Colon (tissue), 2 donors: Measurements from ENCODE around the gene MTF1.
"Not testable (repeated sequence)": the region's sequence is repeated elsewhere in the genome, so short reads cannot be mapped to it uniquely, and the experiment has no call there.

Source experiments
- FAIRE-seq: peaks from 2 replicates; lab custom pipeline; 2012; peaks lifted over from hg19 to GRCh38; lab: Jason Lieb, UNC
- donor health status: control.
- donor health status: control.

MTF1 gene

DNA sequence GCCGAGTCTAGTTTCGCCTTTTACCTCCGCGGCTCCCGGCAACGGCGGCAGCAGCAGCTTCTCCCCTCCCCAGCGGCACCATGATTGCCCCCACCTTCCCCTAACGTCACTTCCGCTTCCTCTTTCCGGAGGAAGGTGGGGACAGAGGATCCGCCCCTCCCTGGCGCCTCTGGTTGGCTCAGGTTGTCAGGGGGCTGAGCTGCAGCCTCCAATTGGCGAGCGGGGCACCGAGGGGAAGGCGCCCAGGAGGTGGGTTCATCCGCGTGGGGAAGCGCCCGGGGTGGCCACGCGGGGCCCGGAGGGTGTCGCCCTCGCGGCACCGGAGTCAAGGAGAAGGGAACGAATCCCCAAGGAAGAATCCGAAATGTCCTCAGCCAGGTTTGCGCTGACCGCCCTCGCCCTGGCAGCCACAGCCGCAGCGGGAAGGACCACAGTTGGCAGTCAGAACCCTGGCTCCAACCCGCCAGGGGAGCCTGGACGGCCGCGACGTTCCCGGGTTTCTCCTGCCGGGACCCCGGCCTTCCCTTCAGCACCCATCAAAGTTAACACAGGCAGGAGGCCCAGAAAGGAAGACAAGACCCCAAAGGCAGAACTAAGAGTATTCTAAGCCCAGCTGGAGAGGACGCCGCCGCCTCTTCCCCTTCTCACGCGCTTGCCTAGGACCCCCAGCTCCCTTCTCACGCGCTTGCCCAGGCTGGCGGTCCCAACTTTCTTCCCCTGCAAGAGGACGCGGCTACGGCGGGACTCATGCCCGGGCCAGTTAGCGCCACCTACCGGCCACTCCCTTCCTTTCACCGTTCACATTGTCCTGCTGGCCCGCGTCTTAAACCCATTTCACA is at the start of gene MTF1:
MTF1 (minus strand) TSS at position 86 of the 839 bp plus-strand sequence. CDS start 1,934 bp downstream, outside the sequence.
- FAIRE-seq: no peak

DNA sequence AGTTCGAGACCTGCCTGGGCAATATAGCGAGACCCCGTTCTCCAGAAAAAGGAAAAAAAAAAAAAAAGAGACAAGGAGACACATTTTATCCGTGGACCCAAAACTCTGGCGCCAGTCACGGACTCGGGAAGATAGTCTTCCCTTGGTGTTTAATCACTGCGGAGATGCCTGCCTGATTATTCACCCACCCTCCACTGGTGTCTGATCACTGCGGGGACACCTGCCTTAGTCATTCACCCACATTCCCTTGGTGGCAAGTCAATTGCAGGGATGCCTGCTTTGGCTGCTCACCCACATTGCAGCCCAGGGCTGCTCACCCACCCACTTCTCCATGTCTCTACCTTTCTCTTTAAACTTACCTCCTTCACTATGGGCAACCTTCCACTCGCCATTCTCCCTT is 49.1 kb upstream of the MTF1 start:
- not testable (repeated sequence) for FAIRE-seq

DNA sequence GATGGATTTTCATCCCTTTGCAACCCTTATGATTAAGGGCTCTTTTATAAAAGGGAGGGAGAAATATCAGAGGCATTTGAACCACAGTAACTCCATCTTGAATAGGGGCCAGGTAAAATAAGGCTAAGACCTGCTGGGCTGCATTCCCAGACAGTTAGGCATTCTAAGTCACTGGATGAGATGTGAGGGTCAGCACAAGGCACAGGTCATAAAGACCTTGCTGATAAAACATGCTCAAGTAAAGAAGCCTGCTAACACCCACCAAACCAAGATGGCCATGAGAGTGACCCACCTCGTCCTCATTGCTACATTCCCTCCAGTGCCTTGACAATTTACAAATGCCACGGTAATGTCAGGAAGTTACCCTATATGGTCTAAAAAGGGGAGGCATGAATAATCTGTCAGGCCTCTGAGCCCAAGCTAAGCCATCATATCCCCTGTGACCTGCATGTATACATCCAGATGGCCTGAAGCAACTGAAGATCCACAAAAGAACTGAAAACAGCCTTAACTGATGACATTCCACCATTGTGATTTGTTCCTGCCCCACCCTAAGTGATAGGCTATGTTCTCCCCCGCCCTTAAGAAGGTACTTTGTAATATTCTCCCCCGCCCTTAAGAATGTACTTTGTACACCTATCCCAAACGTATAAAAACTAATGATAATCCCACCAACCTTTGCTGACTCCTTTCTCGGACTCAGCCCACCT is 48.2 kb upstream of the MTF1 start:
- FAIRE-seq: not testable (repeated sequence)

DNA sequence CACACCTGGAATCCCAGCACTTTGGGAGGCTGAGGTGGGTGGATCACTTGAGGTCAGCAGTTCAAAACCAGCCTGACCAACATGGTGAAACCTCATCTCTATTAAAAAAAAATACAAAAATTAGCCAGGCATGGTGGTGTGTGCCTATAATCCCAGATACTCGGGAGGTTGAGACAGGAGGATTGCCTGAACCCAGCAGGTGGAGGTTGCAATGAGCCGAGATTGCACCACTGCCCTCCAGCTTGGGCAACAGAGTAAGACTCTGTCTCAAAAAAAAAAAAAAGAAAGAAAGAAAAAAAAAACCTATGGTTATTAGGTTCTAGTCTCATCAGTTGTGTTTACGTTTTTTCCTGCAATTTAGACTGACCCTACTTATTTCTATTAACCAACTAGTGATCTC is 47.2 kb upstream of the MTF1 start:
- not testable (repeated sequence) for FAIRE-seq

DNA sequence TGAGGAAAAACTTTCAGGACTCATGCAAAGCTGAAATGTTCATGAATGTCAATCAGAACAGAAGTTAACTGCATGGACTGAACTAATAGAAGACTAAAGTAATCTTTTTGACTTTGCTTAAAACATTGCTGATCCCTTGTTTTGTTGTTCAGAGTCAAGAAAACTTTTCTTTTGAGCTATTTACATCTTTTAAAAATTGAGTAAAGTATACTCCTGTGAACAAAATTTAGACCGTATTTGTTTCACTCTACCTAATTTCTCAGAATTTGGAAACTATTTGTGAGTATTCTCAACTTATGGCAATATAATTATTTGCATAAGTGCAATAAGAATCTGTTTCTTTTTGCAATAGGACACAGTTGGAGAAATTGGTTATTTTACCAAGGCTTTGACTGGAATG is 46.3 kb upstream of the MTF1 start:
- FAIRE-seq: no peak

DNA sequence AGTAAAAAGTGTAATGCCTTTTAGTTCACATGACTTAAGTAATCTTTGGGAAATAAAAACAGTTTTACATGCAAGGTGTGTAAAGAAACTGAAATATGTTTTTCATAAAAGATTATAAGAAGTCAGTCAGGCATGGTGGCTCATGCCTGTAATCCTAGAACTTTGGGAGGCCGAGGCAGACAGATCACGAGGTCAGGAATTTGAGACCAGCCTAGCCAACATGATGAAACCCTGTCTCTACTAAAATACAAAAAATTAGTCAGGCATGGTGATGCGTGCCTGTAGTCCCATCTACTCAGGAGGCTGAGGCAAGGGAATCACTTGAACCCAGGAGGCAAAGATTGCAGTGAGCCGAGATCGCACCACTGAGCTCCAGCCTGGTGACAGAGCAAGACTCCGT is 44.5 kb upstream of the MTF1 start:
- FAIRE-seq: not testable (repeated sequence)

DNA sequence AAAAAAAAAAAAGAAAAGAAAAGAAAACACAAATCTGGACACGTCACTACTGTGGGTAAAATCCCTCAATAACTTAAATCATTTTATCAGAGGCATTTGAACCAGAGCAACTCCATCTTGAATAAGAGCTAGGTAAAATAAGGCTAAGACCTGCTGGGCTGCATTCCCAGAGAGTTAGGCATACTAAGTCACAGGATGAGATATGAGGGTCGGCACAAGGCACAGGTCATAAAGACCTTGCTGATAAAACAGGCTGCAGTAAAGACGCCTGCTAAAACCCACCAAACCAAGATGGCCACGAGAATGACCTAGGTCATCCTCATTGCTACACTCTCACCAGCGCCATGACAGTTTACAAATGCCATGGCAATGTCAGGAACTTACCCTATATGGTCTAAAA is 43.6 kb upstream of the MTF1 start:
- no peak for FAIRE-seq

DNA sequence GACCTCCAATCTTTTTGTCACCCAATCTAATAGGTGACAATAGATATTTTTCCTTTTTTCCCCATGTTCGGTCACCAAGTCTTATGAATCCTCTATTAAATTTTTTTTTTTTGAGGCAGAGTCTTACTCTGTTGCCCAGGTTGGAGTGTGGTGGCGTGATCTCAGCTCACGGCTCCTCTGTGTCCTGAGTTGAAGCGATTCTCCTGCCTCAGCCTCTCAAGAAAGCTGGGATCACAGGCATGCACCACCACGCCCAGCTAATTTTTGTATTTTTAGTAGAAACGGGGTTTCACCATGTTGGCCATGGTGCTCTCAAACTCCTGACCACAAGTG is 42.5 kb upstream of the MTF1 start:
- FAIRE-seq: no peak

DNA sequence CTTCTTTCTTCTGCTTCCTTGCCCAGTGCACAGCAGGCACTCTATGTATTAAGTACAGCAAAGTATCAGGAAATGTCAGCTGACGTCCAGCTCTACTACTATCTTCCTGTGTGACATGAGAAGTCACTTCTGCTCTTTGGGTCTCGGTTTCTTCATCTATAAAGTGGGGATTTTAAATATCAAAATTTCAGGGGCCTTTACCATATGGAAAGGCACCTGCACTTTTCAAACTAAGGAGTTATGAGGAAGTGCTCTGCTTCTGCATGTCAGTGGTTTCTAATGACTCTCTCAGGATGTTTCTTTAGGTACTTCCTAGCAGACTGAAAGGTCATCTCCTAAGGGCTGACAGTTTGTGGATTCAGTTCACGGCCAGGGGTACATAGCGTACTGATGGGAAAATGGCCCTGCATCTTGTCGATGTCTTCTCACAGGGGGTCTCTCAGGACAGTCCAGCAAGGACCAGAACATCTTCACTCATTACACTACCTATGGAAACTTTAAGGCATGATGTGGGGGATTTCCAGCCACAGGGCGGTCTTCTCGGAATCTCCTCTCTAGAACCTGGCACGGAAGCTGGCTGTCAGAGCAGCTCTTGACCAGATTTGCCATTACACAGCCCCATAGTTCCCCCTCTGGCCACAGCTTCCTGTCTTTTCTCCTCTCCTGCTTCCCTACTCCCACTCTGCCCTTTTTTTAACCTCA is 42.0 kb upstream of the MTF1 start:
- no peak for FAIRE-seq

DNA sequence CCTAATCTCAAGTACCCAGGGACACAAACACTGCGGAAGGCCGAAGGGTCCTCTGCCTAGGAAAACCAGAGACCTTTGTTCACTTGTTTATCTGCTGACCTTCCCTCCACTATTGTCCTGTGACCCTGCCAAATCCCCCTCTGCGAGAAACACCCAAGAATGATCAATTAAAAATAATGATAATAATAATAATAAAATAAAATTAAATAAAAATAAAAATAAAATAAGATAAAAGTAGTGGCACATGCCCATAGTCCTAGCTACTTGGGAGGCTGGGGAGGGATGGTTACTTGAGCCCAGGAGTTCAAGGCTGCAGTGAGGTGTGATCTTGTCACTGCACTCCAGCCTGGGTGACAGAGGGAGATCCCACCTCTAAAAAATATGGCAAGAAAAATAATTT is 38.2 kb upstream of the MTF1 start:
- FAIRE-seq: not testable (repeated sequence)

DNA sequence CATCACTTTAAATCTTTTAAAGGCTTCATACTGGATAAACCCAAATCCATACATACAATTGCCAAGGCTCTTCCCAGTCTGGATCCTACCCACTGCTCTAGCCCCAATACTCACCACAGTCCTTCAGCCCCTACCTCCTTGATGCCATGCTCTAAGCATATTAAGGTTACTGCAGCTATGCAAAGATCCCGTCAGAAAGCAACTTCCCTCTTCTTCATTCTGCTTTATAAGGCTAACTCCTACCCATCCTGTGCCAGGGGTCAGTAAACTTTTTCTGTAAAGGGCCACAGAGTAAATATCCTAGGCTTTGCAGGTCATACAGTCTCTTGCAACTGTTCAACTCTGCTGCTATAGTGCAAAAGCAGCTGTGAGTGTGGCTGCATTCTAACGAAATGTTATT is 34.3 kb upstream of the MTF1 start:
- FAIRE-seq: no peak

DNA sequence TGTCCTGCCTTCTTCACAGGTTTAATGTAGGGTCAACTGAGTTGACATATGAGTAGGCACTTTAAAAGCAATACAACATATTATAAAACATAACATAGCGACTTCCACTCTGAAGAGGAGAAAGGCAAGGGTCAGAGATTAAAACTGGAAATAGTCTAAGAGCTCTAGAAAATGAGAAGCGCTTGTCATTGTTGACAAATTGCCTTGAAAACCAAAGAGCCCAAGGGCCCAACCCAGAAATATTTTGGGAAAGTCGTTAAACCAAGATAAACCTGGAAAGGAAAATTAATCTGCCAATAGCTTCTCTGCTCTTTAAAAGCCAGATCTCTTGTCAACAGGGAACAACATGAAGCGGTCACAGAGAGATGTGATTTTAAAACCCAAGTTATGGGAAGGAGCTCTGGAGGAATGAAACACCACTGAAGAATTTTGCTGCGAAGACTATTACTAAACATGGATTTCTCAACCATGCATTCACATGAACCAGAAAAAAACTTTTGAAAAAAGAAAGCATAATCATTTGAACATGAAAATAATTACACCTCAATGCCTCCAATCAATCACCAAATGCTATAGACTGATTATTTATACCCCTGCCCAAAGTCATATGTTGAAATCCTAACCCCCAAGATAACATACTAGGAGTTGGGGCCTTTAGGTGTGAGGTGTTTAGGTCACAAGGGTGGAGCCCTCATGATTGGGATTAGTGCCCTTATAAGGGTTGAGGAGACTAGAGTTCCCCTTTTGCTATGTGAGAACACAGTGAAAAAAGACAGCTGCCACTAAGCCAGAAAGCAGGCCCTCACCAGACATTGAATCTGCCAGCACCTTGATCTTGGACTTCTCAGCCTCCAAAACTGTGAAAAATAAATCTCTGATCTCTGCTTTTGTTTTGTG is 33.0 kb upstream of the MTF1 start:
- FAIRE-seq: no peak

DNA sequence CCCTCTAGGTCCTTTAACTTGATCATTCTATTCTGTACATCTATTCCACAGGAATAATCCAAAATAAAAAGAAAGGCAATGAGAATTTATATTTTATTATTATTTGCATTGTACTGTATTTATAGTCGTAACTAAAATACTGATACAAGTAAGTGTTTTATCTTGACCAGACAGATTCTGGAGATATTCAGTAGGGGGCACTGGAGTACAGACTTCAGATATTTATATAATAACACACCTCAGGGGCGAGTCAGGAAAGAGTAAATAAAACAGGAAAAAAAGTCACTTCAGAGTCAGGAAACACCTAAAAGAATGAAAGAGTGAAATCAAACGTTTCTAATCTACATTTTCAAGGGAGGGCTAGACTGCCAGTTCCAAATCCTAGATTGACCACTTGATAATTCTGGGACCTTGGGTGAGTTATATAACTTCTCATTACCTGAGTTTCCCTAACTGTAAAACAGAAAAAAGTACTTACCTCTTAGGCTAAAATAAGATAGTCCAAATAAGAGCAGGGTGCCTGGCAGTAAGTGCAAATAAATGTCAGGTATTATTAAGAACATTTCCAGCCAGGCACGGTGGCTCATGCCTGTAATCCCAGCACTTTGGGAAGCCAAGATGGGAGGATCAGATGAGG is 31.1 kb upstream of the MTF1 start:
- peak; percentile 68 for FAIRE-seq

DNA sequence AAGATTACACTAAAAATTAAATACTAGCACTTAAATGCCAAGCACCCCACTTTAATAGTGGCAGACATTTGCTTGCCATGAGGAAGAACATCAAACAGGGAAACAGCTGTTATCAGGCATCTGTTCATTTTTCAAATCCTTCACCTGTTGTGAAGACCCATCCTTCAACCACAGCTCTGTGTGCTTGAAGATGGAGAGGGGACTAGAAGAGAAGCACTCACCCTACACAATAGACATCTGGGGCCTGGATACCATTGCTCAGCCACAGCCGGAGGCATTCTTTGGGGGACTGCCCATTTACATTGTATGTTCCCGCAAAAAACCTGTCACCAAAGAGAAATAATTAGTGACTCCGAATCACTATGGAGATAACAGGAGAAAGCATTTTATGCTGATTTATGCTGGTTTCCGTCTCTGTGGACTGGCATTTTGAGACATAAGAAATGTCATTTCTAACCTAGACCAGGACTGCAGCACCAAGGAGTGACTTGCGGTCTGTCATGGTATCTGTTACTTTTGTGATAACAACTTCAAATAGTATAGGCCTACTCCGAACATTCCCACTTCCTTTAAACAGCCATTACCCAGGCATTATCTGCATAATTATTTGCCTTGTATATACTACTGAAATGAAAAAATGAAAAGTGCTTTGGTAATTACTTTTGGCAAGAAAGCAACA is 28.8 kb upstream of the MTF1 start:
- FAIRE-seq: no peak

DNA sequence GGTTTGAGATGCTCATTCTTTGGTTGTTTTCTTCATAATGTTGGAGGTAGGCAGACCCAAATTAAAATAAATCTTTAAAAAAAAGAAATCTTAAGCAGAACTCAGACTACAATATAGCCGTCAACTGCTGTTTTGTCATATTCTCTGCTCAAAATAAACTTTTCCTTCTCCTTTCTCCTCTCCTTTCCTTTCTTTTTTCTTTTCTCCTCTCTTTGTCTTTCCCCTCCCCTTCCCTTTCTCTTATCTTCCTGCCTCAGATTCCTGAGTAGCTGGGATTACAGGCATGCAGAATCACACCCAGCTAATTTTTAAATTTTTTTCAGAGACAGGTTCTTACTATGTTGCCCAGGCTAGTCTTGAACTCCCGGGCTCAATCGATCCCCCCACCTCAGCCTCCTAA is 24.8 kb upstream of the MTF1 start:
- FAIRE-seq: no peak

DNA sequence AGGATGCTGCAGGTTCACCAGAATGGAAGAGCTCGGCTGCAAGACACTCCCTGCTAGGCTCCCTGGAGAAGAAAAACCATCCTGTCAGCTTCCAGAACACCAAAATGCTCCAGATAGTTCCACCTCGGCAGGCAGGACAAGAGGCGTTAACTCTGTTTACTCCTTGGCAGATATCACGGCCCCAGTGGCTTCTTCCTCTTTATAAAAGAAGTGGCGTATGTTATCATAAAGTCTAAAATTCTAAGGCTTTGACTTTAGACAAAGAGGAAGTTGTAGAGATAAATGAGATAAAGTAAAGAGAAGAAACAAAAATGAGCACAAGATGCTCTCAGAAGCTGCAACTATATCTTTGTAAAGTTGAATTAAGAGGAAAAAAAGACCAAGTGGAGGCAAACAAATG is 24.3 kb upstream of the MTF1 start:
- FAIRE-seq: no peak

DNA sequence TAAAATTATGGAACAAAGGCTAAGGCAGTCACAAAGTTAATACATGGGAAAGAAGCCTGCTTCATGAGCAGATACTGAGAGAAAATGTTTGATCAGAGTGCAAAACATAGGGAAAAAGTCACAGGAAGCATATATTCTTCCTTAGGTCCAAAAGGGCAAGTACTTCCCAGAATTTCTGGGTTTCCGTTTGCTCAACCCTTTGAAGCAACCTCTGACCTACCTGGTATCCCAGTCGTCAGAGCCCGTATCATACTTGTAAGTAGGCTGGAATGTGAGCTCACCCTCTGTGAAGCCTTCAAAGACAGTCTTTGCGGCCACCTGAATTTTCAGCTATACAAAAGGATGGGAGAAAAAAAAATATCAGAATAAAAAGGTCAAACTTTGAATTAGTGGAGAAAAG is 20.5 kb upstream of the MTF1 start:
- FAIRE-seq: no peak

DNA sequence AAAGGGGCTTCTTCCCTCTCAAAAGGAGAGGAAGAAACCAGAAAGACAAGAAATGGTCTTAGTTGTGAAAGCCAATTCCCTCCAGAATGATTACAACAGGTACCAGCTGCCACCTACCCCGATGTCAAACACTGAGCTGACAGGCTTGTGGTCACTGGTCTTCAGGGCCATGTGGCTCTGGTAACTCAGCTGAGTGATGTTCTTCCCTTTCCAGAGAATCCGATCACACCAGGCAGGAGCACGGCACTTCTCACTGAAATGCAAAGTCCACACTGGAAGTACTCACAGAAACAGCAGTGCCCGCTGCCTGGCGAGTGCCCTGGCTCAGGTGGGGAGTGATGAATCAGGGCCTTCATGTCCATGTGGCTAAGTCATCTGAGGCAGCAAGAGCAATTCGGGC is 18.7 kb upstream of the MTF1 start:
- no peak for FAIRE-seq

DNA sequence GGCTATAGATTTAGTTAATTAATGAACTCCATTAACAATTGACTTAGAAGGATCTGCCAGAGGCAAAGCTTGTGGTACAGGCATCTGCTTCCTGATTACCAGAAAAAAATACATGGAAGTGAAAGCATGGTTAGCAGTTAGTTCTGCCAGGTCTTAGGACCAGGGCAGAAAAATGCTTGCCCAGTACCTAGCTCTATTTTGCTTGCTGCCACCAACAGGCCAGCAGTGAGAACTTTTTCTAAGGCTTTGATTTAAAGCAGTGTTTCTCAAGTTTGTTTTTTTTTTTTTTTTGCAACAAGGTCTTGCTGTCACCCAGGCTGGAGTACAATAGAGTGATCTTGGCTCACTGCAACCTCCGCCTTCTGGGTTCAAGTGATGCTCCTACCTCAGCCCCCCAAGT is 16.4 kb upstream of the MTF1 start:
- FAIRE-seq: no peak

DNA sequence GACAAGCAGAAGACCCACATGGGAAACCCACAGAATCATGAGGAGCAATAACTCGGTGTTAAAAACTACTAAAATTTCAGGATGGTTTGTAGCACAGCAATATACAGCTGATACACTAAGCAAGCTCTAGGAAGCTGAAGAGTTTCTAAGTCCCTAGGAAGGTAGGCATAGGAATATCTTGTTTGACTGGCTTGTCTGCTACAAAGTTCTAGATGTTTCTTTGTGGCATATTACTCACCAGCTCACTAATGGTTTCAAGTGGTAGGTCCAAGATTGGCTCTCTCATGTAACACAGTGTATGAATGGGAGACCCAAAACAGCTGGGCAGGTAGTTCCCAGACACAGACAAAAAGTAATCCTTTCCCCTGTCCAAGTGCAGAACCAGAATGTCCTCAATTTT is 13.3 kb upstream of the MTF1 start:
- no peak for FAIRE-seq

DNA sequence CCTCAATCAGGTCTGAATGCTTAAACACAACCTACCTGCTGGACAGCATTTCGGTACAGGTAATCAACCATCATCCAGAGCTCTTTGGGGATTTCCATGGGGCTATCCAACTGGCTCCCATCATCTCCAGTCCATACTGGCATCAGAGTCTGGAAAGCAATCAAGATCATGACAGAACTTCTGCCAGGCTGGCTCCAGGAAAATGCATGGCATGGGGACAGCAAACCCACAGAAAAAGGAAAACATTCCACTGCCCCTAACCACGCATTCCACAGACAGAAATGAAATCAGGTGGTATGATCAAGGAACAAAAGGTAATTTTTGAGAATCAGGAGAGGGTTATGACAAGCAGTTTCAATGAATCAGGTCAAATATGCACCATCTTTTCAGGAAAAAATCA is 9.1 kb upstream of the MTF1 start:
- no peak for FAIRE-seq
